ENCODE data around the gene VPS36.
"Not testable (repeated sequence)": the region's sequence is repeated elsewhere in the genome, so short reads cannot be mapped to it uniquely, and the experiment has no call there.

The VPS36 gene

GRCh38 chr13:52378312-52378711, 72.1 kb downstream of the VPS36 start:
- no peaks in the 10 kb centered on the region for H3K27me3 Mint-ChIP-seq
- no peak for DNase-seq
- H3K9me3 Mint-ChIP-seq = no peaks in the 10 kb centered on the region
- H3K36me3 Mint-ChIP-seq = no peaks in the 10 kb centered on the region
- CTCF ChIA-PET = no interaction called here
- H3K4me1 Mint-ChIP-seq = no peaks in the 10 kb centered on the region
- H3K4me3 Mint-ChIP-seq = no peak overlapping the region
- H3K27ac Mint-ChIP-seq = no peak overlapping the region

GRCh38 chr13:52377898-52378297, 72.5 kb downstream of the VPS36 start:
- no peak overlapping the region for H3K27ac Mint-ChIP-seq
- no peaks in the 10 kb centered on the region for H3K36me3 Mint-ChIP-seq
- CTCF ChIA-PET = no interaction called here
- no peaks in the 10 kb centered on the region for H3K4me1 Mint-ChIP-seq
- H3K27me3 Mint-ChIP-seq = no peaks in the 10 kb centered on the region
- no peak for DNase-seq
- H3K4me3 Mint-ChIP-seq = no peak overlapping the region
- H3K9me3 Mint-ChIP-seq = no peaks in the 10 kb centered on the region

GRCh38 chr13:52374873-52375411, 75.5 kb downstream of the VPS36 start:
- CTCF ChIA-PET = no interaction called here
- Mint-ChIP-seq H3K36me3 (no peaks in the 10 kb centered on the region), H3K9me3 (no peaks in the 10 kb centered on the region), H3K27me3 (no peaks in the 10 kb centered on the region), H3K4me3 (no peak overlapping the region), H3K4me1 (no peaks in the 10 kb centered on the region), H3K27ac (no peak overlapping the region)
- no peak for DNase-seq

GRCh38 chr13:52374389-52374788, 76.0 kb downstream of the VPS36 start:
- H3K4me3 Mint-ChIP-seq = no peak overlapping the region
- CTCF ChIA-PET = no interaction called here
- H3K36me3 Mint-ChIP-seq = no peaks in the 10 kb centered on the region

GRCh38 chr13:52373277-52373676, 77.2 kb downstream of the VPS36 start:
- H3K27ac Mint-ChIP-seq, H3K4me1 Mint-ChIP-seq, H3K9me3 Mint-ChIP-seq, H3K36me3 Mint-ChIP-seq, CTCF ChIA-PET, H3K4me3 Mint-ChIP-seq, DNase-seq, H3K27me3 Mint-ChIP-seq: not testable (repeated sequence)

More at GRCh38 chr13:52374389-52374788, 76.0 kb downstream of the VPS36 start:
- no peak for DNase-seq
- peaks cover 2% of the 10 kb centered on the region for H3K27me3 Mint-ChIP-seq
- H3K9me3 Mint-ChIP-seq = no peaks in the 10 kb centered on the region
- H3K4me1 Mint-ChIP-seq = no peaks in the 10 kb centered on the region
- no peak overlapping the region for H3K27ac Mint-ChIP-seq

GRCh38 chr13:52371736-52372247, 78.6 kb downstream of the VPS36 start:
- H3K9me3 Mint-ChIP-seq = no peaks in the 10 kb centered on the region
- H3K27me3 Mint-ChIP-seq = peaks cover 7% of the 10 kb centered on the region
- CTCF ChIA-PET = no interaction called here
- H3K27ac Mint-ChIP-seq = no peak overlapping the region
- no peaks in the 10 kb centered on the region for H3K4me1 Mint-ChIP-seq
- DNase-seq = no peak
- H3K36me3 Mint-ChIP-seq = no peaks in the 10 kb centered on the region
- no peak overlapping the region for H3K4me3 Mint-ChIP-seq

GRCh38 chr13:52366291-52366690, 84.1 kb downstream of the VPS36 start:
- H3K36me3 Mint-ChIP-seq = no peaks in the 10 kb centered on the region
- no peak for DNase-seq
- H3K4me3 Mint-ChIP-seq = no peak overlapping the region
- no peaks in the 10 kb centered on the region for H3K4me1 Mint-ChIP-seq
- CTCF ChIA-PET = interaction anchor here (0.9 kb wide), 1 partner anchor 14 kb away, joined by 3 read pairs; no protein-coding TSS in a partner anchor
- no peaks in the 10 kb centered on the region for H3K9me3 Mint-ChIP-seq
- peaks cover 12% of the 10 kb centered on the region for H3K27me3 Mint-ChIP-seq
- no peak overlapping the region for H3K27ac Mint-ChIP-seq

All from activated naive CD4-positive, alpha-beta T cell treated with anti-CD3 and anti-CD28 coated beads, Interleukin-2, amount 10 ng/mL, durations not matched to agents 7 days and 5 days (primary cell).